HEK293T (cell line): ENCODE results near the gene RPRD2.

Source experiments
- BHLHE40 ChIP-seq: fragments of 450-650 bp; IDR thresholded peaks from 2 replicates; pipeline ENCODE4 v1.6.1; 2016; ENCODE audit warnings: mild to moderate bottlenecking, moderate library complexity, borderline replicate concordance
- FOXA1 ChIP-seq: fragments of 450-650 bp; IDR thresholded peaks from 2 replicates; pipeline ENCODE4 v1.6.1; 2016; ENCODE audit warnings: mild to moderate bottlenecking
- FOXK2 ChIP-seq: fragments of 450-650 bp; IDR thresholded peaks from 2 replicates; pipeline ENCODE4 v1.6.1; 2016; ENCODE audit warnings: mild to moderate bottlenecking
- FOXM1 ChIP-seq: fragments of 450-650 bp; IDR thresholded peaks from 2 replicates; pipeline ENCODE4 v1.6.1; 2017; ENCODE audit warnings: mild to moderate bottlenecking, borderline replicate concordance
- HDGF ChIP-seq: fragments of 450-650 bp; IDR thresholded peaks from 2 replicates; pipeline ENCODE4 v1.6.1; 2017; ENCODE audit warnings: antibody characterized with exemption, borderline replicate concordance
- SP1 ChIP-seq: fragments of 450-650 bp; IDR thresholded peaks from 2 replicates; pipeline ENCODE4 v1.6.1; 2017
- TARDBP ChIP-seq: fragments of 450-650 bp; IDR thresholded peaks from 2 replicates; pipeline ENCODE4 v1.6.1; 2016
- TF ChIP-seq, protein P1 (sequence below): fragments of 450-650 bp; IDR thresholded peaks from 2 replicates; pipeline ENCODE4 v1.6.1; 2016

DNA sequence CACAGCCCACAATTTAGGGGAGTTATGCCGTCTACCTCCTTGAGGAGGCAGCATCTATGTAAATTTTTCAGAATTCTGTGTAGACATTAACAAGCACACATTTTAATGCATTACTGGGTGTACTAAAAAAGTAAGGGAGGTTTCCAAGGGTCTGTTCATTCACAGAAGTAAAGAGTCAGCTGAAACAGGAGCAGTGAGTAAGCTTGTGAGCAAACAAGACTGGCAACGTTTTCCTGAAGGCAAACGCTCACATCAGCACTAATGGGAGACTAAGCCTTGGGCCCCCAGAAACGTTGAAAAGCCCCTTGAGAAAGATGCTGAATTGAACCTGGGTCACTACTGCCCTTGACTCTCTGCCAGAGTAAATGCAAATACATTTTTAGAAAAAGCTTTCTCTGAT is 25.7 kb downstream of the RPRD2 start:
- TF ChIP-seq FOXK2 = no peak
- TF ChIP-seq BHLHE40 = no peak
- TF ChIP-seq, protein P1, sequence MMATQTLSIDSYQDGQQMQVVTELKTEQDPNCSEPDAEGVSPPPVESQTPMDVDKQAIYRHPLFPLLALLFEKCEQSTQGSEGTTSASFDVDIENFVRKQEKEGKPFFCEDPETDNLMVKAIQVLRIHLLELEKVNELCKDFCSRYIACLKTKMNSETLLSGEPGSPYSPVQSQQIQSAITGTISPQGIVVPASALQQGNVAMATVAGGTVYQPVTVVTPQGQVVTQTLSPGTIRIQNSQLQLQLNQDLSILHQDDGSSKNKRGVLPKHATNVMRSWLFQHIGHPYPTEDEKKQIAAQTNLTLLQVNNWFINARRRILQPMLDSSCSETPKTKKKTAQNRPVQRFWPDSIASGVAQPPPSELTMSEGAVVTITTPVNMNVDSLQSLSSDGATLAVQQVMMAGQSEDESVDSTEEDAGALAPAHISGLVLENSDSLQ = no peak
- TF ChIP-seq TARDBP = no peak
- TF ChIP-seq SP1 = no peak
- no peak for TF ChIP-seq FOXA1
- TF ChIP-seq FOXM1 = no peak
- no peak for TF ChIP-seq HDGF
